A549 (cell line): ENCODE data around the gene AICDA. TPM values are rescaled to one million over a fixed set of nuclear protein-coding genes. Genes with fewer than 3 reads are reported as not detected.

ENCODE experiments used
- ATAC-seq, 2 experiments: fragments of 200-7000 bp in 1 of 2; fragments of >200 bp in 1 of 2; cut with Nextera tagmentation in 1 of 2; cut with Tn5 transposase in 1 of 2; 3 replicates each; pipeline versions ENCODE4 v1.8.0 to v1.9.1; 2018 to 2020; ENCODE audit warnings: mild to moderate bottlenecking in 1 of 2, moderate library complexity in 1 of 2
- CTCF ChIA-PET: fragments of 300-600 bp; sonication (Branson Sonifier 250); formaldehyde crosslinking; extraction: SDS; loops from one replicate; lab custom pipeline; 2021; ENCODE audit warnings: antibody characterized with exemption, inconsistent platforms; lab: Yijun Ruan, JAX
- POLR2A ChIA-PET: fragments of 350-600 bp; formaldehyde crosslinking; extraction: SDS; loops from one replicate; lab custom pipeline; 2021; ENCODE audit warnings: antibody characterized with exemption, inconsistent platforms; lab: Yijun Ruan, JAX
- DNase-seq, 2 experiments: peaks; one replicate each; pipeline versions ENCODE4 v3.0.0 to v3.0.0-alpha.2; 2011 to 2016; ENCODE audit warnings: low read depth in 1 of 2, low spot score in 1 of 2
- FAIRE-seq: peaks from 2 replicates; lab custom pipeline; 2011; peaks lifted over from hg19 to GRCh38; lab: Jason Lieb, UNC
- H3K27ac ChIP-seq, 2 experiments: fragments of >200 bp; sonication (Bioruptor Twin); formaldehyde crosslinking; 3 replicates each; pipeline ENCODE4 v1.5.1; 2016 to 2017
- H3K4me1 ChIP-seq: fragments of >200 bp; sonication (Bioruptor Twin); formaldehyde crosslinking; 3 replicates; pipeline ENCODE4 v1.6.1; 2016
- H3K4me2 ChIP-seq: fragments of >200 bp; sonication (Bioruptor Twin); formaldehyde crosslinking; 3 replicates; pipeline ENCODE4 v1.6.1; 2016
- H3K4me3 ChIP-seq: fragments of >200 bp; sonication (Bioruptor Twin); formaldehyde crosslinking; 3 replicates; pipeline ENCODE4 v1.5.1; 2016
- H3K9me3 ChIP-seq: fragments of >200 bp; sonication (Bioruptor Twin); formaldehyde crosslinking; 3 replicates; pipeline ENCODE4 v1.6.1; 2016
- CBX2 ChIP-seq: fragments of 200-600 bp; sonication (generic); IDR thresholded peaks from 2 replicates; pipeline ENCODE4 v1.6.1; 2016; ENCODE audit warnings: low read depth, mild to moderate bottlenecking, borderline replicate concordance
- CHD2 ChIP-seq: fragments of 150-350 bp; IDR thresholded peaks from 2 replicates; pipeline ENCODE4 v1.6.1; 2014; ENCODE audit warnings: low read length; ENCODE audit not compliant: partially characterized antibody
- CTCF ChIP-seq: fragments of >200 bp; sonication (Bioruptor Twin); formaldehyde crosslinking; IDR thresholded peaks from 3 replicates; pipeline ENCODE4 v1.5.1; 2016
- E2F6 ChIP-seq: IDR thresholded peaks from 2 replicates; pipeline ENCODE4 v1.6.1; 2012; ENCODE audit warnings: low read depth, borderline replicate concordance
- EHF ChIP-seq: fragments of 250-450 bp; sonication (Bioruptor Pico); IDR thresholded peaks from 2 replicates; pipeline ENCODE4 v1.5.0; 2020; ENCODE audit warnings: mild to moderate bottlenecking
- EP300 ChIP-seq, 2 experiments: fragments of >200 bp; sonication (Bioruptor Twin); formaldehyde crosslinking; IDR thresholded peaks; 2 replicates in 1 of 2; 3 replicates in 1 of 2; pipeline ENCODE4 v1.6.1; 2016 to 2017
- FOSB ChIP-seq: fragments of 250-450 bp; sonication (Bioruptor Pico); IDR thresholded peaks from 2 replicates; pipeline ENCODE4 v1.5.0; 2020; ENCODE audit warnings: mild to moderate bottlenecking, moderate library complexity
- FOXS1 ChIP-seq: fragments of 250-450 bp; sonication (Bioruptor Pico); IDR thresholded peaks from 2 replicates; pipeline ENCODE4 v1.5.0; 2020; ENCODE audit warnings: mild to moderate bottlenecking, moderate library complexity
- GATA3 ChIP-seq: IDR thresholded peaks from 2 replicates; pipeline ENCODE4 v1.6.1; 2012; ENCODE audit warnings: borderline replicate concordance
- HMGXB4 ChIP-seq: fragments of 250-450 bp; sonication (Bioruptor Pico); IDR thresholded peaks from 2 replicates; pipeline ENCODE4 v1.5.0; 2021; ENCODE audit warnings: mild to moderate bottlenecking, moderate library complexity, borderline replicate concordance
- KDM1A ChIP-seq: fragments of 200-600 bp; sonication (generic); IDR thresholded peaks from 2 replicates; pipeline ENCODE4 v1.6.1; 2016; ENCODE audit warnings: low read depth, mild to moderate bottlenecking
- MAX ChIP-seq: IDR thresholded peaks from 2 replicates; pipeline ENCODE4 v1.6.1; 2012
- NPAS2 ChIP-seq: fragments of 250-450 bp; sonication (Bioruptor Pico); IDR thresholded peaks from 2 replicates; pipeline ENCODE4 v1.8.0; 2022; ENCODE audit warnings: mild to moderate bottlenecking, moderate library complexity, borderline replicate concordance
- RARB ChIP-seq: fragments of 250-450 bp; sonication (Bioruptor Pico); IDR thresholded peaks from 2 replicates; pipeline ENCODE4 v1.8.0; 2021; ENCODE audit warnings: mild to moderate bottlenecking, moderate library complexity
- REST ChIP-seq: fragments of 200-600 bp; sonication (generic); IDR thresholded peaks from 2 replicates; pipeline ENCODE4 v1.6.1; 2016; ENCODE audit warnings: antibody characterized with exemption, mild to moderate bottlenecking, moderate library complexity
- RNF2 ChIP-seq: fragments of 200-600 bp; sonication (generic); IDR thresholded peaks from 2 replicates; pipeline ENCODE4 v1.6.1; 2016; ENCODE audit warnings: low read depth, mild to moderate bottlenecking, antibody characterized with exemption, moderate library complexity, borderline replicate concordance
- SMC3 ChIP-seq: fragments of >200 bp; sonication (Bioruptor Twin); formaldehyde crosslinking; IDR thresholded peaks from 3 replicates; pipeline ENCODE4 v1.6.1; 2018; ENCODE audit warnings: inconsistent platforms
- SREBF2 ChIP-seq: fragments of 450-650 bp; IDR thresholded peaks from 2 replicates; pipeline ENCODE4 v1.6.1; 2014; ENCODE audit warnings: mild to moderate bottlenecking, moderate library complexity
- TP53 ChIP-seq: fragments of 250-450 bp; sonication (Bioruptor Pico); IDR thresholded peaks from 2 replicates; pipeline ENCODE4 v1.5.0; 2021; ENCODE audit warnings: mild to moderate bottlenecking, moderate library complexity
- ZFP36 ChIP-seq: fragments of 450-650 bp; IDR thresholded peaks from 2 replicates; pipeline ENCODE4 v1.6.1; 2014; ENCODE audit warnings: borderline replicate concordance; ENCODE audit not compliant: partially characterized antibody
- WGBS: methylation state at CpG from one replicate; pipeline ENCODE4 v1.1.6; 2017; ENCODE audit errors: missing lambda C conversion rate; 5-methylcytosine and 5-hydroxymethylcytosine counted together
- polyA plus RNA-seq, 4 experiments: library from polyadenylated mRNA; depleted of rRNA in 3 of 4; stranded (reverse); fragments of >200 nt; fragmentation: RNase III in 1 of 4; extraction: RNeasy Plus Mini Kit Qiagen cat#74134 plus additional on column Dnase treatment in 1 of 4; gene quantifications; 2 replicates in 3 of 4; 3 replicates in 1 of 4; pipeline ENCODE4 v1.2.3, GENCODE V29; 2011 to 2017

Gene AICDA
- polyA plus RNA-seq, 2 of the 4 experiments (the other 2 are of a cell fraction), result 0.05 to 0.16 TPM

GRCh38 chr12:8603856-8604255, 8.8 kb downstream of the AICDA start (continued):
- peak; percentile 40 for TF ChIP-seq CTCF
- TF ChIP-seq TP53 (CRISPR knock-in tag), result no peak
- TF ChIP-seq RARB (CRISPR knock-in tag), result no peak

- Histone ChIP-seq H3K4me2 (no peak overlapping the region), H3K27ac (no peak overlapping the region), H3K4me3 (no peak overlapping the region), H3K4me1 (no peaks in the 10 kb centered on the region), H3K9me3 (no peaks in the 10 kb centered on the region)
- TF ChIP-seq FOXS1 (CRISPR knock-in tag), result no peak
- TF ChIP-seq E2F6, result no peak
- TF ChIP-seq EP300 (IDR thresholded peaks at IDR 0.05), result no peak
- TF ChIP-seq ZFP36, result no peak
- TF ChIP-seq CHD2, result no peak
- no peak for TF ChIP-seq FOSB (CRISPR knock-in tag)
- no peak for TF ChIP-seq CBX2
- TF ChIP-seq NPAS2 (CRISPR knock-in tag), result no peak
- no peak for TF ChIP-seq HMGXB4 (CRISPR knock-in tag)
- TF ChIP-seq KDM1A, result no peak
- TF ChIP-seq REST, result no peak
- TF ChIP-seq SMC3, result no peak
- TF ChIP-seq EHF (CRISPR knock-in tag), result no peak
- TF ChIP-seq SREBF2, result no peak
- TF ChIP-seq RNF2, result no peak
- no peak for TF ChIP-seq GATA3
- no peak for TF ChIP-seq MAX
- no peak for DNase-seq
- no peak for ATAC-seq
- ChIA-PET POLR2A (no interaction called here), CTCF (interaction anchor here (0.7 kb wide), 1 partner anchor 13 kb away, joined by 3 read pairs; no protein-coding TSS in a partner anchor)
- 48% methylated on average over 2 of the region's 2 CpGs for WGBS
- no peak for FAIRE-seq
Observed at GRCh38 chr12:8603286-8603685, 9.4 kb downstream of the AICDA start.
